Prostate gland (tissue), 2 donors: ENCODE results near the gene SLC6A16. TPM values are rescaled to one million over a fixed set of nuclear protein-coding genes. Genes with fewer than 3 reads are reported as not detected.
A peak's percentile ranks its signal among the peaks of the same experiment; 100 is the strongest.

Experiments
- DNase-seq: peaks from one replicate; pipeline ENCODE4 v3.0.0-alpha.2; 2019; ENCODE audit warnings: low spot score
- H3K27ac ChIP-seq, 2 donors: fragments of 200-600 bp; sonication (generic); 2 replicates each; pipeline ENCODE4 v1.5.1; 2017 to 2019
- H3K27me3 ChIP-seq: fragments of 200-600 bp; sonication (generic); replicated peaks from 2 replicates; pipeline ENCODE4 v1.5.1; 2019; ENCODE audit not compliant: insufficient read depth
- H3K36me3 ChIP-seq, 2 donors: fragments of 200-600 bp; sonication (generic); 1 replicate in 1 of 2; 2 replicates in 1 of 2; pipeline versions ENCODE4 v1.5.1 to v1.8.1; 2017 to 2019
- H3K4me1 ChIP-seq: fragments of 200-600 bp; sonication (generic); replicated peaks from 2 replicates; pipeline ENCODE4 v1.5.1; 2019
- H3K4me3 ChIP-seq, 2 donors: fragments of 200-600 bp; sonication (generic); 2 replicates each; pipeline ENCODE4 v1.5.1; 2017 to 2019
- H3K9me3 ChIP-seq: fragments of 200-600 bp; sonication (generic); 2 replicates; pipeline ENCODE4 v1.5.1; 2017
- CTCF ChIP-seq, 4 experiments: fragments of 200-600 bp in 2 of 4; fragments of 450-650 bp in 2 of 4; sonication (generic) in 2 of 4; IDR thresholded peaks; 1 replicate in 3 of 4; 2 replicates in 1 of 4; pipeline ENCODE4 v1.5.1; 2016 to 2019; ENCODE audit warnings: antibody characterized with exemption in 4 of 4, mild to moderate bottlenecking in 2 of 4, moderate library complexity in 2 of 4
- POLR2A ChIP-seq: fragments of 450-650 bp; IDR thresholded peaks from one replicate; pipeline ENCODE4 v1.6.1; 2016; ENCODE audit warnings: antibody characterized with exemption, mild to moderate bottlenecking
- POLR2AphosphoS5 ChIP-seq: sonication (generic); formaldehyde crosslinking; IDR thresholded peaks from one replicate; pipeline ENCODE4 v1.6.1; 2017; ENCODE audit warnings: antibody characterized with exemption
- WGBS: methylation state at CpG from one replicate; pipeline ENCODE4 v1.1.5; 2018; 5-methylcytosine and 5-hydroxymethylcytosine counted together
- intact Hi-C: fragments of 100-400 bp; cut with DNase I; formaldehyde crosslinking; loops from one replicate; pipeline ENCODE4 v1.14.2; 2022
- total RNA-seq, 2 donors: library from RNA; depleted of rRNA; stranded (reverse); fragments of >200 nt; gene quantifications; one replicate each; pipeline ENCODE4 v1.1.0, GENCODE V29; 2016

SLC6A16 gene
- total RNA-seq, 2 donors from 2014 or later = 0.59 to 4.3 TPM

- WGBS = 64% methylated on average over 19 of the region's 19 CpGs
- intact Hi-C loops = no loop called here
- no peak for DNase-seq
- no peaks in the 10 kb centered on the region for H3K27me3 ChIP-seq
- no peaks in the 10 kb centered on the region for H3K36me3 ChIP-seq
- TF ChIP-seq POLR2AphosphoS5 (no peak), CTCF (IDR thresholded peaks at IDR 0.05) (no peak), POLR2A (no peak)
- H3K27ac ChIP-seq = no peak overlapping the region
- H3K4me1 ChIP-seq = no peaks in the 10 kb centered on the region
- H3K9me3 ChIP-seq = no peaks in the 10 kb centered on the region
- no peak overlapping the region for H3K4me3 ChIP-seq
These were observed 12.5 kb upstream of the SLC6A16 start for GRCh38 chr19:49337267-49338022.

- intact Hi-C loops = no loop called here
These were observed 11.7 kb upstream of the SLC6A16 start for GRCh38 chr19:49336482-49337266.

GRCh38 chr19:49335784-49336481 is 10.9 kb upstream of the SLC6A16 start:
- Histone ChIP-seq H3K4me1 (no peaks in the 10 kb centered on the region), H3K9me3 (no peaks in the 10 kb centered on the region), H3K27ac (no peak overlapping the region), H3K36me3 (no peaks in the 10 kb centered on the region), H3K4me3 (peak overlapping the region in 1 of 2 donors; percentile 9), H3K27me3 (no peaks in the 10 kb centered on the region)
- intact Hi-C loops = no loop called here
- TF ChIP-seq POLR2A (no peak), POLR2AphosphoS5 (no peak), CTCF (IDR thresholded peaks at IDR 0.05) (no peak)
- no peak for DNase-seq
- 83% methylated on average over 14 of the region's 14 CpGs for WGBS

More at GRCh38 chr19:49336482-49337266, 11.7 kb upstream of the SLC6A16 start:
- Histone ChIP-seq H3K27ac (no peak overlapping the region), H3K9me3 (no peaks in the 10 kb centered on the region), H3K27me3 (no peaks in the 10 kb centered on the region), H3K4me1 (no peaks in the 10 kb centered on the region), H3K4me3 (no peak overlapping the region), H3K36me3 (no peaks in the 10 kb centered on the region)
- DNase-seq = no peak
- no peak for TF ChIP-seq POLR2AphosphoS5
- no peak for TF ChIP-seq CTCF (IDR thresholded peaks at IDR 0.05)
- no peak for TF ChIP-seq POLR2A
- WGBS = 88% methylated on average over 10 of the region's 10 CpGs

GRCh38 chr19:49335071-49335783 is 10.2 kb upstream of the SLC6A16 start, which contains the start of gene CD37:
Gene CD37, plus strand, starts transcription at chr19:49335406. Its CDS starts 135 bp downstream, at chr19:49335541.
- TF ChIP-seq POLR2AphosphoS5 (no peak), POLR2A (no peak), CTCF (IDR thresholded peaks at IDR 0.05) (no peak)
- Histone ChIP-seq H3K9me3 (no peaks in the 10 kb centered on the region), H3K4me1 (no peaks in the 10 kb centered on the region), H3K27me3 (no peaks in the 10 kb centered on the region), H3K36me3 (no peaks in the 10 kb centered on the region), H3K27ac (no peak within 1 kb of the TSS), H3K4me3 (peak within 1 kb of the TSS in 1 of 2 donors; percentile 9)
- WGBS = 78% methylated on average over 13 of the region's 13 CpGs
- intact Hi-C loops = no loop called here
- DNase-seq = no peak
